GM19351 (cell line): Measurements from ENCODE around the gene PSMD1.

Source experiments
- ATAC-seq: cut with Tn5 transposase; IDR thresholded peaks from one replicate; pipeline ENCODE4 v1.9.1; 2021; ENCODE audit warnings: mild to moderate bottlenecking, moderate library complexity; ENCODE audit not compliant: unreplicated experiment

The PSMD1 gene

GRCh38 chr2:231034291-231034882 is 22.3 kb upstream of the PSMD1 start:
- no peak for ATAC-seq

GRCh38 chr2:231036131-231036530 is 20.5 kb upstream of the PSMD1 start:
- no peak for ATAC-seq

GRCh38 chr2:231036578-231037106 is 20.0 kb upstream of the PSMD1 start:
- no peak for ATAC-seq

- no peak for ATAC-seq
Observed at GRCh38 chr2:231037202-231037730, 19.4 kb upstream of the PSMD1 start, which contains the start of gene C2orf72. Gene C2orf72 (plus strand): TSS chr2:231037523. CDS start chr2:231037566, 43 bp downstream.

DNA sequence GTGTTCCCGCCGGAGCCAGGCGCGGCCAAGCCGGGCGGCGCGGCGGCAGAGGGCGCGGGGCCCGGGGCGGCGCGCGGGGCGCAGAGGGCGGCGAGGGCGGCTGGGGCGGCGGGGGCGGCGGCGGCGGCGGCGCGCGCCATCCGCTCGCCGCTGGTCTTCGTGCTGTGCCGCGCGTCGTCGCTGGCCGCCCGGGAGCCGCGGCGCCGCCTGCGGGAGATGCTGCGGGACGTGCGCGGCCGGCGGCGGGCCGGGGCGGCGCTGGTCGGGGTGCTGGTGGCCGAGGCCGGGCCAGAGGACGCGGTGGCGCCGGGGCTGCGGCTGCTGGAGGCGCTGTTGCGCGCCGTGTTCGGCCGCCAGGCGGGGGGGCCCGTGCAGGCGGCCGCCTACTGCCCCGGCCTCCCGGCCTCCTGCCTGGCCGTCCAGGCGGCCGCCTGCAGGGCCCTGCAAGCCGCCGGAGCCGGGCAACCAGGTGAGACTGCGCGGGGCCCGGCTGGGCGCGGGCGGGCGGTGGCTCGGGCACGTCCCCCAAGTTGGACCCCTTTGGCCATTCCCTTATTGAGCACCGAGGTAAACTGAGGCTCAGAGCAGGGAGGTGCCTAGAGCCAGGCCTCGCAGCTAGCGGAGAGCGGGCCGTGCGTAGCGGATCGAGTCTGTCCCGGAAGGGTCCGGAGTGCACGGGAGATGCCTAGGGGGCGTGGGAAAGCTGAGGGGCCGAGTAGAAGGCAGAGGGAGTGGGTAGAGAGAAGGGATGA is 18.8 kb upstream of the PSMD1 start:
- no peak for ATAC-seq

- ATAC-seq = no peak
Observed at GRCh38 chr2:231038483-231039293, 18.0 kb upstream of the PSMD1 start.

DNA sequence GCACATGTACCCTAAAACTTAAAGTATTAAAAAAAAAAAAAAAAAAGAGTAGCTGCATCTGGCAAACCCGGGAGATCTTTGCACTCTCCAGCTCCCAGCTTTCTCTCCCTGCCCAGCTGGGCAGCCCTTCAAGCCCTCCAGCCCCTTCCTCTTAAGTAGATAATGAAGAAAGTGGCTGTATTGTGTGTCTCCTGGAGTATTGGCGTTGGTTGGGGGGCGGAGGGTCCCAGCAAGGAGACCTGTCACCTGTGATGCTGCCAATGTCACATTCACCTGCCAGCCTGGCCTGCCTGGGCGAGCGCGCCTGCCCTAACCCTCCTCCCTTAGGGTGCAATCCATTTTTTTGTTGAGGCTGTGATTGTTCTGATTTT is 17.4 kb upstream of the PSMD1 start:
- ATAC-seq = no peak

GRCh38 chr2:231039821-231040364 is 16.8 kb upstream of the PSMD1 start:
- no peak for ATAC-seq

- no peak for ATAC-seq
Observed at GRCh38 chr2:231041061-231041689, 15.5 kb upstream of the PSMD1 start.

GRCh38 chr2:231043796-231044195 is 12.9 kb upstream of the PSMD1 start:
- no peak for ATAC-seq

DNA sequence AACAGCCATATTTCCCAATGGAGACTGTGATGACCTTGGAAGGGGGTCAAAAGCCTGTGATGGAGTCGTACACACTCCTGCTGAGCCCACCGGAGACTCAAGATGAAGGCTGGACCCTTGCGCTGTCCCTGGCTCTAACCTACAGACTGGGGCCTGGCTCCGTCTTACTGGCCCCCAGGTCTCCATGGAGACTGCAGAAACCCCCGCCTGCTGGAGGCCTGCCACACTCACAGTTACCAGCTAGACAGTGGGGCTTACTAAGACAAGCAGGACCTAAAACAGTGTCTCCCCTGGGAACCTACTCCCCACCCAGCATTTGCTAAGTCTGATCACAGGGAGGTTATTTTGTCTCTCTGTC is 9.8 kb upstream of the PSMD1 start:
- ATAC-seq = no peak

DNA sequence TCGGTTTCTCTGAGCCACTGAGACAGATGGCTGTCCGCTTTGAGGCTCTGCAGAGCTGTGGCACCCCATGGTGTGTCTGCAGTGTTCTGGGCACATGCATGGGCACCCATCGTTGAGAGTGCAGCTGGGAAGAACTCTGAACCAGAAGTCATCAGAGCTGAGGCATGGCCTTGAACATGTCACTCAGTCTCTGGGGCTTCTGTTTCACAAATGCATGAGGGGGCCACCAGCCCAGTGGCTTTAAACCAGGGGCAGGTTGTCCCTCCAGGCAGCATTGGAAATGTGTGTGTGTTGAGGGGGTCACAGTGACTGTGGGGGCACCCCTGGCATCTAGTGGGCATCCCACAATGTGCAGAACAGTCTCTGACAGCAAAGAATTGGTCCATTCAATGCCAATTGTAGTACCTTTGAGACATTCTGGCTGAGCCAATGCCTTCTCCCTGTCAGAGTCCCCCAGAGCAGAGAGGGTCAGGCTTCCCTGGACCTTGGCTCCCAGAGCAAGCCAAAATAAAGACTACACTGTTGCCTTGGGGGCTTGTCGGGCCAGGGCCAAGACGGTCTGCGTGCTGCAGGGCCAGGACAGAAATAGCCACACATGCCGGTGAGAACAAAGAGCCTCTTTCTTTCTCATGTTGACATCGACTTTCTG is 9.3 kb upstream of the PSMD1 start:
- ATAC-seq = no peak

GRCh38 chr2:231047923-231048915 is 8.4 kb upstream of the PSMD1 start:
- ATAC-seq = no peak

DNA sequence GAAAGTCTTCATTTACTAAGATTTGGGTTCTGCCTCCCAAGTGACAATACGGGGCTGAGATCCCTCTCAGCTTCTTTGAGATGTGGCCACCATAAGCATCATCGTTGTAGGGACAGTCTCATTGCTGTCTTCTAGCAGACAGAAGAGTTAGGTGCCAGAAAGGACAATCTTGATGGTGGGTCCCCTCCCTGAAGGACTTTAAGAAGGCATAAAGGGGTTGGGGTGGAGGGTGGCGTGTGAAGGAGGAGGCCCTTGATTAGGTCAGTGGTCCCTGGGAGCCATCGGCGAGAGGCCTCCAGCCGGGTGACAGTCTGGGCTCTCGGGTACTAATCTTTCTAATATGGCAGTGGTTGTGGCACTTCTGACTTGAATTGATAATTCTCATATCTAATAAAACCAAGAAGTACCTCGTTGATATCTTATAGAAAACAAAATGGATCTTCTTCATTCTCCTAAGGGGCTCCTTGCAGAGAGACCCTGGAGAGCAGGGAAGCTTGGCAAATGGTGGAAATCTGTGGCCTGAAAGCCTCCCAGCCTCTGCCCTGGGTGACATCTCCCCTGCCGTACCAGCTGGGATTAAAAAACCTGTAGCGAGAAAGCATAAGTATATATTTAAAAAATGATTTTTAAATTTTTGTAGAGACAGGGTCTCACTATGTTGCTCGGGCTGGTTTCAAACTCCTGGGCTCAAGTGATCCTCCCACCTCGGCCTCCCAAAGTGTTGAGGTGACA is 7.2 kb upstream of the PSMD1 start:
- no peak for ATAC-seq

DNA sequence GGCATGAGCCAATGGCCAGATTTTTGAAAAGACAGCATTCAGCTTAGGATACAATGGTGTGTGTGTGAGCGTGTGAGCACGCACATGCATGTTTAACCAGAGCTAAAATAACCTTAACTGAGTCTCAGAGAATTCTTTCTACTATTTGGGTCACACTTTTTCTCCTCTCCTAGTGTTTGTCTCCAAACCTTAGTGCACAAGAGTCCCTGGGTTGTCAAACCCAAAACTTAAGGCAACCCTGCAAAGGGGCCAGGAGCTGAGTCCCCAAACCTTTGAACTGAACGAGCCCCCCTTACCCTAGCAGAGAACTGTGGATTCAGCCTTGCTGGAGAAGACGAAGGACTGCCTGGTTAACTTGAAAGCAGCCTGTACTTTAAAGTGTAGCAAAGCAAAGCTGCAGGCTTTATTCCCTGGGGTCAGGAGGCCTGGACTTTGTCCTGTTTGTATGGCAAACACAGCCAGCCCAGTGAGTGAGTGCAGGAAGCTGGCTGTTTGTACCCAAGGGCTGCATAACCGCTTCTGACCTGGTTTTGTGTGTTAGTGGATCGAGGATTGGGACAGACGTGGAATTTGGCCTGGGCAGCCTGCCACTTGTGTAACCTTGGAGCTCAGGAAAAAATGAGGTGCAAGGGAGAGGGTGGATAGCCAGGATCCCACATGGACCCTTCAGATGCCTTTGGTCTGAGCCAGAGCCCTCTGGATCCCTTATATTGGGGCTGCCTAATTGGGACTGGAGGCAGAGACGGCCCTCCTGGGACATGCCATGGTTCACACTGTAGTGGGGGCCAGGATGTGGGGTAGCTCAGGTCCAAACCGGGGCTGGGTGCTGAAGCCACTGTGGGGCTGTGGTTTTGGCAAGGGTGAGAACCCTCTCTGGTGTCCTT is 6.4 kb upstream of the PSMD1 start:
- ATAC-seq = no peak

- no peak for ATAC-seq
Observed at GRCh38 chr2:231051116-231051515, 5.6 kb upstream of the PSMD1 start.
